ENCODE data around the gene ERBB3.
A peak's percentile ranks its signal among the peaks of the same experiment; 100 is the strongest.
"Not testable (repeated sequence)": the region's sequence is repeated elsewhere in the genome, so short reads cannot be mapped to it uniquely, and the experiment has no call there.

ERBB3 gene

GRCh38 chr12:56079723-56080555 is at the start of gene ERBB3:
ERBB3 (plus strand) TSS chr12:56080165; CDS start chr12:56080301, 136 bp downstream.
- DNase-seq (ENCODE audit: low spot score): peak; percentile 75

DNA sequence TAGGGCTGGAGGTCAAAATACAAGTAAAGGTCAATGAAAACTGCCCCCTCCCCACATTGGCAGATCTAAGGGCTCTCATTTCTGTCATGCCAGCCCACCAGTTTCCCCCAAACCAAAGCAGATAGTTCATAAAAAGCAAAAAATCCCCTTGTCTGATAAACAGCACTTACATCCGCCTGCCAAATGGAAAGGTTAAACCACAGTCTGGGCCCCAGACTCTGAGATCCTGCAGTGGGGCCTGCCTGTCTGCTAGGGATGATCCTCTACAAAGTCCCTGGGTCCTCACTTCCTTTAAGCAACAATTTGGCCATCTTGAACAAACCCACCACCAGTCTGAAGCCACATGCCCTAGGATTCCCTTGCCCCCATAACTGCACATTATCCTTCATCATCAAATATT is 48.0 kb upstream of the ERBB3 start:
- DNase-seq (ENCODE audit: low spot score): peak; percentile 35

DNA sequence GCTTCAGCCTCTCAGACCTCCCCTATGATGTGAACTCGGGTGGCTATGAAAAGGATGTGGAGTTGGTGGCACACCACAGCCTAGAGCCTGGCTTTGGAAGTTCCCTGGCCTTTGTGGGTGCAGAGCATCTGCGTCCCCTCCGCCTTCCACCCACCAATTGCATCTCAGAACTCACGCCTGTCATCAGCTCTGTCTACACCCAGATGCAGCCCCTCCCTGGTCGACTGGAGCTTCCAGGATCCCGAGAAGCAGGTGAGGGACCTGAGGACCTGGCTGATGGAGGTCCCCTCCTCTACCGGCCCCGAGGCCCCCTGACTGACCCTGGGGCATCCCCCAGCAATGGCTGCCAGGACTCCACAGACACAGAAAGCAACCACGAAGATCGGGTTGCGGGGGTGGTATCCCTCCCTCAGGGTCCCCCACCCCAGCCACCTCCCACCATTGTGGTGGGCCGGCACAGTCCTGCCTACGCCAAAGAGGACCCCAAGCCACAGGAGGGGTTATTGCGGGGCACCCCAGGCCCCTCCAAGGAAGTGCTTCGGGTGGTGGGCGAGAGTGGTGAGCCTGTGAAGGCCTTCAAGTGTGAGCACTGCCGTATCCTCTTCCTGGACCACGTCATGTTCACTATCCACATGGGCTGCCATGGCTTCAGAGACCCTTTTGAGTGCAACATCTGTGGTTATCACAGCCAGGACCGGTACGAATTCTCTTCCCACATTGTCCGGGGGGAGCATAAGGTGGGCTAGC is 45.2 kb upstream of the ERBB3 start:
- DNase-seq (ENCODE audit: low spot score): no peak

DNA sequence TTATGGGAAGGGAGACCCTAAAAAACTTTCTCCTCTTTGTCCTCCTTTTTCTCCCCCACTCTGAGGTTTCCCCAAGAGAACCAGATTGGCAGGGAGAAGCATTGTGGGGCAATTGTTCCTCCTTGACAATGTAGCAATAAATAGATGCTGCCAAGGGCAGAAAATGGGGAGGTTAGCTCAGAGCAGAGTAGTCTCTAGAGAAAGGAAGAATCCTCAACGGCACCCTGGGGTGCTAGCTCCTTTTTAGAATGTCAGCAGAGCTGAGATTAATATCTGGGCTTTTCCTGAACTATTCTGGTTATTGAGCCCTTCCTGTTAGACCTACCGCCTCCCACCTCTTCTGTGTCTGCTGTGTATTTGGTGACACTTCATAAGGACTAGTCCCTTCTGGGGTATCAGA is 42.8 kb upstream of the ERBB3 start:
- no peak for DNase-seq (ENCODE audit: low spot score)

- DNase-seq (ENCODE audit: low spot score): no peak
Observed at GRCh38 chr12:56038022-56038655, 41.8 kb upstream of the ERBB3 start.

DNA sequence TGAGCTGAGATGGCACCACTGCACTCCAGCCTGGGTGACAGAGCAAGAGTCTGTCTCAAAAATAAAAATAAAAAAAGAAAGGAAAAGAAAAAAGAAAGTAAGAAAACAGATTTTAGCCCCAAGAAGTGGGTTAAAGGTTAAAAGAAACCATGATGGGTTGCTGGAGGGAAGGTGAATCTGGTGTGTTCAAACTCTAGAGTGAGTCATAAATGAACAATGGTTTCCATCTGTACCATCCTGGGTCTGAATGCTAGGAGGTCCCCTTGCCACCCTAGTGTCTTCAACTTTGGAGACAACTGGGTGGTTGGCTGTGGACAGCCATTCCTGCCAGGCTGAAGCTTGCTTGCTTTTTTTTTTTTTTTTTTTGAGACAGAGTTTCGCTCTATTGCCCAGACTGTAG is 39.8 kb upstream of the ERBB3 start:
- no peak for DNase-seq (ENCODE audit: low spot score)

GRCh38 chr12:56040963-56041551 is 38.9 kb upstream of the ERBB3 start:
- DNase-seq (ENCODE audit: low spot score): no peak

DNA sequence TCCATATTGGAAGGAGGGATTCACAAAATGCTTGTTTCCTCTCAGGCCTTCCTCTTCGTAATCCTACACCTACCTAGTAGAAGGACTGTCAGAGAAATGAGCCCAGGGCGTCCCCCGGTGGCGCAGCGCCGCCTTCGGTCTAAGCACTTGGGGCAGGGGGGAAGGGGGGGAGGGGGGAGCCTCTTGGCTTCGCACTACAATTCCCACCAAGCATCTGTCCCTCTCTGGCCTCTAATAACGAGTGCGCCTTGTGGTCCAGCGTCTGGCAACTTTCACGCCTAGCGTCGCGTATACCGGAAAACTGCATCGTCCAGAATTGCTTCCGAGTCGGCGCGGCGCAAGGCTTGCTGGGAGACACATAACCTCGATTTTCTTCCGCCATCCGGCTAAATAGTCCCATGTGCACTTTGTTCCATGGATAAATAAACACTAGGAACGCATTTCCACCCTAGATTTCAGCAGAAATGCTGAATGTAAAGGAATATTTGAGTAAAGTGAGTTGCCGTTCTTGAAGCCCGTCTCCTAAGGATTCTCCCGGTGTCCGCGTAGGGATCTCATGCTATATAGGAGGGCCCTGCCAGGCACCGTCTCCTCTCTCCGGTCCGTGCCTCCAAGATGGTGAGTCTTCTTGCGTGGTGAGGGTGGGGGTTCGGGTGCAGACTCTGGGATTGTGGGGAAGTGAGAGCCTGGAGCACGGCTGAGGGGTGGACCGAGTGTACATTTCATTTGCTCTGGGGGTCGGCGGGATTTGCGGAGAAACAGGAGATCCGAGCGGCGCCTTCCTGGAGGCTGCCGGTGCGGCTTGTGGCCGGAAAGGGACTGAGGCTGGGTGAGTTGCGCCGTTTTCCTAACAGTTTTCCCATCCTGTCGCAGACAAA is 38.2 kb upstream of the ERBB3 start, which contains the start of gene RPS26:
Gene RPS26 (plus strand): TSS at position 367 of the 878 bp plus-strand sequence. CDS start 249 bp downstream, at position 616.
- peak; percentile 98 for DNase-seq (ENCODE audit: low spot score)

DNA sequence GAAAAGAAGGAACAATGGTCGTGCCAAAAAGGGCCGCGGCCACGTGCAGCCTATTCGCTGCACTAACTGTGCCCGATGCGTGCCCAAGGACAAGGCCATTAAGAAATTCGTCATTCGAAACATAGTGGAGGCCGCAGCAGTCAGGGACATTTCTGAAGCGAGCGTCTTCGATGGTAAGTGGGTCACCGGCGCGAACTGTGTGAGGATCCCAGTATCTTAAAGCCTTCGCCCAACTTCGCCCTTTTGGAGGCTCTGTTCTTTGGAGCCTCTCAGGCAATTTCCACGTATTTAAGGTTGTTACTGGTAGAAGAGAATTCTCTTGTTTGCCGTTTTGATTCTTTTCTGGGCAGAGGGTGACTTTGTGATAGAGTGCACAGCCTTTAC is 37.5 kb upstream of the ERBB3 start:
- DNase-seq (ENCODE audit: low spot score): not testable (repeated sequence)

DNA sequence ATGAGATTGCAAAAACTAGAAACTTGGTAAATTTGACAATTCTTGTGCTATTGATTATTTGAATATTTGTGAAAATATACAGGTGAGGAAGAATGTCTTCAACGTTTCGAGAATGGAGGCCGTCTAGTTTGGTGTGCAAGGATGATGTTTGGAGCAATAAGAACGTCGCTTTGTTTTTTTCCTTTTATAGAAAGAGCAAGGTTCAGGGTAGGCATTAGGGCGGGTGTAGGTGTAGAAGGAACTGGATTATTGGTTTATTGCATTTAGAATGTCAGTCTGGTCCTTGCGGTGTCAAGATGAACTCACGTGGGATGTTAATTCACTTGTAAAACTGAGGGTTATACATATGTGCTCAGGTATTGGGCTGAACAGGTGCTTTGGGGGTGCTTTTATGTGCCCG is 37.1 kb upstream of the ERBB3 start:
- DNase-seq (ENCODE audit: low spot score): no peak

- DNase-seq (ENCODE audit: low spot score): no peak
Observed at GRCh38 chr12:56046027-56046780, 33.8 kb upstream of the ERBB3 start.

- DNase-seq (ENCODE audit: low spot score): no peak
Observed at GRCh38 chr12:56053407-56053893, 26.5 kb upstream of the ERBB3 start.

- not testable (repeated sequence) for DNase-seq (ENCODE audit: low spot score)
Observed at GRCh38 chr12:56059964-56060363, 20.0 kb upstream of the ERBB3 start.

- no peak for DNase-seq (ENCODE audit: low spot score)
Observed at GRCh38 chr12:56061982-56062381, 18.0 kb upstream of the ERBB3 start.

DNA sequence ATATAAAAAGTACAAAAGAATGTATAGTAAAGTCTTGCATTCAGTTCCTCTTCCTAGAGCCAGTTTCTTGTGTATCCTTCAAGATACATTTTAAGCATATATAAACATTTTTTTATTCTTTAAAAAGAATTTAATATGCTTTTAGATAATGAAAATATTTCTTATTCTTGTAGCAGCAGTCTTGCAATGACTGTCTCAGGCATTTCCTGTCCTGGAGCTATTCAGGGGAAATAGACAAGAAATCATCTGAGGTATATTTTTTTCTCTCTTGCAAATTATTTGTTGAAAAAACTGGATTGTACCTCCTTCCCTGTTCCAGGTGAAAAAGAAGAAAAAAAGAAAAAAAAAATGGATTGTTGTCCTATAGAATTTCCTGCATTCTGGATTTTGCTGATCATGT is 17.0 kb upstream of the ERBB3 start:
- DNase-seq (ENCODE audit: low spot score): no peak

DNA sequence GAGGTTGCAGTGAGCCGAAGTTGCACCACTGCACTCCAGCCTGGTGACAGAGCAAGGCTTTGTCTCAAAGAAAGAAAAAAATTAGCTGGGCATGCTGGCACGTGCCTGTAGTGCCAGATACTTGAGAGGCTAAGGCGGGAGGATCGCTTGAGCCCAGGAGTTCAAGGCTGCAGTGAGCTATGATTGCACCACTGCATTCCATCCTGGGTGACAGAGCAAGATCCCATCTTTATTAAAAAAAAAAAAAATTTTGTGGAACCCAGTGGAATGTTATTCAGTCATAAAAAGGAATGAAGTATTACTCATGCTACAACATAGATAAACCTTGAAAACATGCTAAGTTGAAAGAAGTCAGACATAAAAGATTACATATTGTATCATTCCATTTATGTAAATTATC is 8.3 kb upstream of the ERBB3 start:
- DNase-seq (ENCODE audit: low spot score): no peak

DNA sequence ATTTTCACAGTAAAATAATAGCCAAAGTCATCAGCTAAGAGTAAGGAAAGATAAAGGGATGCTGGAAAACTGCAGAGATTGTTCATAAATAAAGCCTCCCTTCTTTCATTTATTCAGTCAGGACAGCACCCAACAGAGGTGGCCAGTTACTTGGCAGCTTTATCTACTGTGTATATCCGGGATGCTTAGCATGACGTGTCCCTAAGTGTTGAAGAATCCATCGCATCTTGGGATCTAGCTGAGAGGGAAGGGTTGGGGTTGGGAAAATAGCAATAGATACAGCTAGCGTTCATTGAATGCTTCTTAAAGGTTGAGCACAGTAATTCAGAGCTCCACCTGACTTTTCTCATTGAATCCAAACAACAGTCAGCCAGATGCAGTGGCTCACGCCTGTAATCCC is 5.6 kb upstream of the ERBB3 start:
- DNase-seq (ENCODE audit: low spot score): no peak

DNA sequence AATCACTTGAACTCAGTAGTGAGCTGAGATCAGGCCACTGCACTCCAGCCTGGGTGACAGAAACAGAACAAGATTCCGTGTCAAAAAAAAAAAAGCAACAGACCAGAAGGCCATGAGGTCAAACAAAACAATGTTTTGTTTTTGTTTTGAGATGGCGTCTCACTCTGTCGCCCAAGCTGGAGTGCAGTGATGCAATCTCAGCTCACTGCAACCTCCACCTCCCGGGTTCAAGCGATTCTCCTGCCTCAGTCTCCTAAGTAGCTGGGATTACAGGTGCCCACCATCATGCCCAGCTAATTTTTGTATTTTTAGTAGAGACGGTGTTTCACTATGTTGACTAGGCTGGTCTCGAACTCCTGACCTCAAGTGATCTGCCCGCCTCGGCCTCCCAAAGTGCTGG is 2.0 kb upstream of the ERBB3 start:
- not testable (repeated sequence) for DNase-seq (ENCODE audit: low spot score)

- DNase-seq (ENCODE audit: low spot score): no peak
Observed at GRCh38 chr12:56078427-56078826, 1.5 kb upstream of the ERBB3 start.

- peak; percentile 40 for DNase-seq (ENCODE audit: low spot score)
Observed at GRCh38 chr12:56078931-56079722, 838 bp upstream of the ERBB3 start.
